Inferior parietal cortex (tissue), 1 donor: ENCODE results near the gene KIAA0513.

ENCODE experiments used
- DNase-seq: peaks from one replicate; pipeline ENCODE4 v3.0.0-alpha.2; 2016; ENCODE audit errors: extremely low spot score

KIAA0513 gene

DNA sequence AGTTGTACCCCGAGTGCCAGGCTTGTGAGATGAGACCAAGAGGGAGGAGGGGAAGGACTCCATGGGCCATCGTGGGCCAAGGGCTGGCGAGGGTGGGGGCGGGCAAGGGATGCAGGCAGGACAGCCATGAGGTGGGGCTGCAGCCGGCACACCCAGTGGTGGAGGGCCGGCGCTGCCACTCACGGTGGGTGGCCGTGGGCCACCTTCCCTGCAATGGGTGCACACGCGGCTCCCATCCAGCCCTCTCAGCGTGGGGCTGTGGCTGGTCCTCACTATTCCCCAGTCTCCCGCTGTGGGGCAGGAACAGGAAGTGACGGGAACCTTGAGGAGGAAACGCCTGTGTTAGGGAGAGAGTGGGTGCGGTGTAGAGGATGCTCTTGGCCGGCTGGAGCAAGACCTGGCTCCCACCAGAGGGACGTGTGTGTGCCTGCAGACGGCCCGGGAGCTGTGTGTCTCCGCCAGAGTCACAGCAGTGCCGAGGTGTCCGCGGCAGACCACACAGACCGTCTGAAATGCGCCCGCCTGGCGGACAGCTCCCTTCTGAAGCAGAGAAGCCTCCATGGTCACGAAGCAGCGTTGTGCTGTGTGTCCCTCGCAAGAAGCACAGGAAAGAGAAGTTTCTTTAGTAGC, 61.1 kb downstream of the KIAA0513 start:
- DNase-seq: no peak

- no peak for DNase-seq
Observed at GRCh38 chr16:85089525-85089924, 61.9 kb downstream of the KIAA0513 start.

- DNase-seq: no peak
Observed at GRCh38 chr16:85090181-85090580, 62.6 kb downstream of the KIAA0513 start.

DNA sequence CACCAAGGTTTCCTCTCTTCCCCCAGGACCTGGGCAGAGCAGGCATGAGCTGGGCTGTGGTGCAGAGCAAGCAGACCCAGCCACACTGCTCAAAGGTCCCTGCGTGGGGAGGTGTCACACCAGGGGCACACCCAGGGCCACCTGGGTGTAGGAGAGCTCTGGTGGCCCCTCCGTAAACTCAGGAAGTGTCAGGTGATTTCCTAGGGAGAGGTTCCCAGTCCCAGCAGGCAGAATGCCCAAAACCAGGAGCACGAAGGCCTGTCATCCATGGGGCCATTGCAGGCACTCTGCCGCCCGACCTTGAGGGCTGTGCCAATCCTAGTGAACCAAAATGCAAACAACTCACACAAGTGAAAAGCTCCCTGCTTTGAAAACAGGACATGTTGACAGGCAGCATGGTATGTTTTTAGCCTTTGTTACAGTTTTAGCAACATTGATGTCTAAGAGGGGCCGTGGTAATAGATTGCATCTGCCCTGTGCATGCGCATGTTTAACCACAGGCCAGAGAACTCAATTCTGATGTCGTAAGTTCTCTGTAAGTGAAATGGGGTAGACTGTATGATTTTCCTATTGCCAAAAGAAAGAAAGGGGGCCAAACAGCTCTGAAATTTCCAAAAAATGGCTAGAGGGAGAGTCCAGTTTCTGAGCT, 63.4 kb downstream of the KIAA0513 start:
- no peak for DNase-seq

DNA sequence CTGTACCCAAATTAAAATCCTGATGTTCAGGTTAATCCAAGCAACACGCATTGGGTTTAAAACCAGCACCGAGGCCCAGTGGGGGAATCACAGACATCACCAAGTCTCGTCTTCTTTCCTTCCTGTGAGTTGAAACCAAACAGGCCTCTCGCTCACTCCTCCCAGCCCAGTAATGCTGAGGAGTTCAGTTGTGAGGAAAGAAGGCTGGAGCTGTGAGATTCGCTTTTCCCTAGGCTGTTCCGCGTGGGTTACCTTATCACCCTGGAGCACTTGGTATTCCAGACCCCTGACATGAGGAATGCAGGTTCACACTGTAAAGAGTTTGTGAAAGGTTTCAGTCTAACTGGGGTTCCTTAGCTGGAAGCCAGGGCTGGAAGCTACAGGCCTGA, 63.9 kb downstream of the KIAA0513 start:
- DNase-seq: no peak

DNA sequence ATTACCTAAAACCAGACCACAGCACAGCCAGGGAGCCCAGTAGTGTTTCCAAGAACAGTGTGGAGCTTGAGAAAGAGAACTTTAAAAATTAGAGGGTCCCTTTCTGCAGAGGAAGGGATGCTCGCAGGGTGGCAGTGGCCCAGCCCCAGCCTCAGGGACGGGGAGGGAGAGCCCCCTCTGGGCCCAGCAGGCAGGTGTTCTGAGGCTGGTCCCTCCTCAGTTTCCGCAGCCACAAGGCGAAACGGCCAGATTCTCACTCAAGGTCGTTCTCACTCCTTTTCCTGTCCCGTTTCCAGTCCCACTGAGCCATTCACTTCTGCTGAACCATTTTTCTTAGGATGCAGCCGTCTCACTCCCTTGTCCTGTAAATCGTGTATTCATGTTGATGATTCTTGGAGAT, 64.7 kb downstream of the KIAA0513 start:
- no peak for DNase-seq

- DNase-seq: no peak
Observed at GRCh38 chr16:85092851-85093250, 65.3 kb downstream of the KIAA0513 start.

GRCh38 chr16:85093705-85094104, 66.1 kb downstream of the KIAA0513 start:
- no peak for DNase-seq

DNA sequence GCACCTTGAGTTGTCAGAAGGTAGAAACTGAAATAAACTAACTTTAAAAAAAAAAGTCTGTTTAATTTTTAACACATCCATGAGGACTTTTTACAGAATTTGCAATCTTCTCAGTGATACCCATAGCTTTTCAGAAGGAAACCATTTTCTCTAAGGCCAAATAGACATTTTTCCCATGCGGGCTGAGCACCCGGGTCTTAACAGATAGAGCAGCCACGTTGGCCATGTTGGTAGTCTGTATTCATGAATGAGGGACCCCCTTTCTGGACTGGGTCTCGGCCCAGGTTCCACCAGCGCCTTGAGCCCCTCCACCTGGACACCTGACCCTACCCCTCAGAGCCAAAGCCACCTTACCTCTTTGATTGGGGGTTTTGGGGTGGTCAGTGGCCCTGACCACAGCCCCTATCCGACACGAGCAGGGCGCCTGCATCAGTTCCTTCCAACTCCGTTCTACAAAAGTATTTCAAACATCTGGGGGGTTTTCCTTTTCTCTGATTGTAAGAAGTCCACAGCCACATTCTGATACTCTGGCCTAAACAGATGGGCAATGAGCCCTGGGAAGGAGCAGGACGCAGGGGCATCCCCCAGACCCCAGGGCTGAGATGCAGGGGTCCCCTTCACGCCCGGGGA, 66.7 kb downstream of the KIAA0513 start:
- no peak for DNase-seq

DNA sequence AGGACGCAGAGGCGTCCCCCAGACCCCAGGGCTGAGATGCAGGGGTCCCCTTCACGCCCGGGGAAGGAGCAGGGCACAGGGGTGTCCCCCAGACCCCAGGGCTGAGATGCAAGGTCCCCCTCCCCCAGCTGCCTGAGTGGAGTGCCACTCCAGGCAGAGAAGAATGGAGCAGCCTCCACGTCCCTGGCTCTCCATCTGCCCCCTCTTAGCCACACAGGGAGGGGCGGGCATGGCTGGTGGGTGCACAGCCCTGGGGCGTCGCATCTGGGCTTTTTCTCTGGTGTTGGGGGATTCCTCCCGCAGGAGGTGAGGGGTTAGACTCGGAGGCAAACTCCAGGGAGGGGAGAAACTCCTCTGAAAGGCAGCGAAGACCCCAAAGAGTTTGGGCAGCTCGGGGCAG, 67.2 kb downstream of the KIAA0513 start:
- no peak for DNase-seq

- DNase-seq: no peak
Observed at GRCh38 chr16:85096921-85097320, 69.3 kb downstream of the KIAA0513 start.

DNA sequence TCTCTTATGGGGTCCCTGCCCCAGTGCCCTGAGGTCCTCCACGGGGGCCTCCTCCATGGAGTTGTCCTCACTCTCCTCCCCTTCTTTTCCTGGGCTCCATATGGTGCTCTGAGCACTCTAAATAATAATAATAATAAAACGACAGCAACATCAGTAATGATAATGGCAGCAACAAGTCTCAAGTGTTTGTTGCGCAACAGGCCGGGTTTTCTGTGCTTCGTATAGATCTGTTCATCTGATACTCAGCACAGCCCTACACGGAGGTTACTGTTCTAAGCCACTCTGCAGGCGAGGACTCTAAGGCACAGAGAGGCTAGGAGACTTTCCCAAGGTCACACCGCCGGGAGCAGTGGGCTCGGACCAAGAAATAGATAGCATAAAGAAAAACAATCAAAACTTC, 71.0 kb downstream of the KIAA0513 start:
- DNase-seq: no peak

DNA sequence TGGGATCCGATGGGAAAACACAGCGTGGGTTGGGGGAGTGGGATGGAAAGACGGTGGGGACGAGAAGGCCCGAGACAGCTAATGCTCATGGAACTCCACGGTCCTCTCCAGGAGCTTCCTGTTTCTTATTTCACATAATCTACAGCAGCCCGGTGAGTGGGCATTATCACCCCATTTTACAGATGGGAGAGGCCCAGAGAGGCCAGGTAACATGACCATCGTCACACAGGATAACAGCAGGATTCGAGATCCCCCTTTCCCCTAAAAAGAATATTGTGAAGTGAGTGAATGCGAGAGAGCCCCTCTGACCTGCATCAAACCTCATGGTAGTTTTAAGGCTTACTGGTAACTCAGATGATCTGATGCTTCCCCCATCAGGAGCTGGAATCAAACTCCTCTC, 72.7 kb downstream of the KIAA0513 start:
- no peak for DNase-seq

GRCh38 chr16:85101956-85102630, 74.5 kb downstream of the KIAA0513 start:
- no peak for DNase-seq

DNA sequence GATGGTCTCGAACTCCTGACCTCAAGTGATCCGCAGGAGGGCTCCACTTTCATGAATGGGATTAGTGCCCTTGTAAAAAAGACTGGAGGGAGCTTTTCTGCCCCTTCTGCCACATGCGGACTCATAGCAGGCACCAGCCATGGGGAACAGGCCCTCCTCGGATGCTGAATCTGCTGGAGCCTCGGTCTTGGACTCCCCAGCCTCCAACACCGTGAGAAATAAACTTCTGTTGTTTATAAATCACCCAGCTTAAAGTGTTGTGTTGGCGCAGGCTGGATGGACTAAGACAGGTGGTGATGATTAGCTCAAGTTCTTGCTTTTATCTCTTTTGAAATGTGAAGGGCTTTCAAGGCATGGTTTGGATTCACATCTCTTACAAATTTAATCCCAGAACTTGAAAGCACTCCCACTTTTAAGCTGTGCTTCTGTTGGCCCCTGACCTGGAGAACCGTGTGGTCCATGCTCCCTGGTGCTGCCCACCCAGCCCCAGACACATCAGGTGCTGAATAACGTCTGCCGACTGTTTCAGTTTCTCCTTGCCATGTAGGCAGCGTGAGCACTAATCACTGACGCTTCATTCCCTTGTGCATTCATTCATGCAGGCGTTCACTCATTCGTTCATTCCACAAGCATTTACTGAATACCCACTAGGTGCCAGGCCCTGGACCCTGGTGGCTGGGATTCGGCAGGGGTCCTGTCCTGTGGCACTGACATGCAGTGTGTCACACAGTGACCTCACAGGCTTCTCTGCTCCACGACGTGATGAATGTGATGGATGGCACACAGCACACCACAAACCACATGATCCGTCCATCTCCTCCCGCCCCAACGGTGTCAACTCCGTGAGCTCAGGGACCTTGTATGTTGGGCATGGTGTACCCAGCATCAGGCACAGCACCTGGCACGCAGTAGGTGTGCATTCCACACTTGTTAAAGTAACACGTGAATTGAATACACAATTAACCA, 75.8 kb downstream of the KIAA0513 start:
- DNase-seq: no peak

DNA sequence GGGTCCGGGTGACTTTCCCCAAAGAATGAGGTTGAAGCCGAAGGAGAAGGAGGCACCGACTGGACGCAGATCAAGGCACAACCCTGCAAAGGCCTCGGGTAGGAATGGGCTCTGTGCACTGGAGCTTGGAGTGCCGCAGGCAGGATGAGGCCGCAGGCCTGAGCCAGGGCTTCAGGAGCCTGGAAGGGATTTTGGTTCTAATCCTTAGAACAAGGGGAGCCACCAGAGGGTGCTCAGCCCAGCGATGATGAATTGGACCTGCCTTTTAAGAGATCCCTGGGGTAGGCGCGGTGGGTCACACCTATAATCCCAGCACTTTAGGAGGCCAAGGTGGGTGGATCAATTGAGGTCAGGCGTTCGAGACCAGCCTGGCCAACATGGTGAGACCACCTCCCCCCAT, 76.6 kb downstream of the KIAA0513 start:
- DNase-seq: no peak

DNA sequence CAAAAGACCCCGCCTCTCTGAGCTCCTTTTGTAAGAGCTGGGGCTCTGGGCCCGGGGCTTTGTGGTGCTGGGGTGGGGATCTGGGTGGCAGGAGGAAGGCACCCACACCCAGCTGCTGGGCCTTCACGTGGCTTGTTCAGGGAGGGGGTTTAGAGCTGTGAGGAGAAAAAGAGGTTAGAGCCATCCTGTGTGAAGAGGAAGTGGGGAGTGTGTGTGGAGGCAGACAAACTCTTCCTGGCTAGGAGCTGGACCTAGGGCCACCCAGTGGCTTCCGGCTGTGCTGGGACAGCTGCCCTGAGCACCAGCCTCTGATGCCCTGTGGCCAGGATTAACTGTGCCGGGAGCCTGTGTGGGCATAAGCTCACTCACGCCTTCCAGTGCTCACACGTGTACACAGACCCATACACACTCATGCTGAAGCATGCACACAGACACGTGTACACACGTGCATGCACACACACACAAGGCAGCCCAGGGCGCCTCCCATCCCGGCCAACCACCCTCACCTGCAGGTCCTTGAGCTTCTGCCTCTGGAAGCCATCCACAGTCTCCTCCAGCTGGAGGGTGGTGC, 77.3 kb downstream of the KIAA0513 start:
- no peak for DNase-seq

DNA sequence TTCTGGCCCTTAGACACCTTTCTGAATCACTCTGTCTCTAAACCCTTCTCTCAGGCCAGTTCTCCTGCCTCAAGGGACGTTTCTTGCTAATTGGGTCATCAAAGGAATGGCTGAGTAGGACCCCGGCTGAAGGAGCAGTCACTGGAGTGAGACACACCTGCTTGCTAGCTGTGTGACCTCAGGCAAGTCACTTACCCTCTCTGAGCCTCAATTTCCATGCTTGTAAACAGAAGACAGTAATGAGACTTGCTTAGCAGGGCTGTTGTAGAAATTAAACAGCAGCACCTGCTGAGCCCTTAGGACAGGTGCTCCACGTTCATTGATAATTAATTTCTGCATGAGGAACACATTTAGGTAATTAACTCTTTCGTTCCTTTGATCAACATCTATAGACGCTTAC, 77.9 kb downstream of the KIAA0513 start:
- DNase-seq: no peak

GRCh38 chr16:85107083-85107482, 79.5 kb downstream of the KIAA0513 start:
- DNase-seq: no peak

GRCh38 chr16:85107532-85107931, 79.9 kb downstream of the KIAA0513 start:
- no peak for DNase-seq

DNA sequence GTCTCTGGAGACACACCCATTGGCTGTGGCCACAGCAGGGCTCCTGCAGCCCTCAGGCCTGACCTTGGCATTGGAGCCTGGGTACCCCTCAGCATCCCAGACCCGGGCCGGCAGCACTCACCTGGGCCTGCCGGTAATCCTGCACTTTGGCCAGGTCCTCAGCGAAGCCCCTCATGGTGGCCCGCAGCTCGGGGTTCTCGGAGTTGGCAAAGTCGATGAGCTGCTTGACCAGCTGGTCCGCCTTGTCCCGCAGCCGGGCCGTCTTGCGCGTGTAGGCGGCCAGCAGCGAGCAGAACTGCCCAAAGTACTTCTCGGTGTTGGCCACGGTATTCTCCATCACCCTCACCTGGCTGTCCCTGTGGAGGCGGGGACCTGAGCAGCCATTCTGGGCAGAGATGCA, 82.5 kb downstream of the KIAA0513 start:
- DNase-seq: no peak
